Effector CD4-positive, alpha-beta T cell (primary cell): Measurements from ENCODE around the gene ZEB1.
"Not testable (repeated sequence)": the region's sequence is repeated elsewhere in the genome, so short reads cannot be mapped to it uniquely, and the experiment has no call there.

ENCODE experiments used
- DNase-seq: peaks from one replicate; pipeline ENCODE4 v3.0.0-alpha.2; 2020

The ZEB1 gene

GRCh38 chr10:31372439-31372838 is 53.4 kb downstream of the ZEB1 start:
- DNase-seq: no peak

GRCh38 chr10:31374146-31374696 is 55.2 kb downstream of the ZEB1 start:
- DNase-seq: no peak

GRCh38 chr10:31381171-31381570 is 62.2 kb downstream of the ZEB1 start:
- no peak for DNase-seq

- DNase-seq: no peak
Observed at GRCh38 chr10:31381766-31382316, 62.8 kb downstream of the ZEB1 start.

- no peak for DNase-seq
Observed at GRCh38 chr10:31383810-31384588, 65.0 kb downstream of the ZEB1 start.

- DNase-seq: no peak
Observed at GRCh38 chr10:31384589-31384949, 65.6 kb downstream of the ZEB1 start.

- DNase-seq: no peak
Observed at GRCh38 chr10:31390804-31391203, 71.8 kb downstream of the ZEB1 start.

- no peak for DNase-seq
Observed at GRCh38 chr10:31393844-31394243, 74.8 kb downstream of the ZEB1 start.

- DNase-seq: no peak
Observed at GRCh38 chr10:31395695-31396094, 76.7 kb downstream of the ZEB1 start.

GRCh38 chr10:31396376-31396775 is 77.4 kb downstream of the ZEB1 start:
- DNase-seq: no peak

GRCh38 chr10:31397852-31398251 is 78.8 kb downstream of the ZEB1 start:
- no peak for DNase-seq

GRCh38 chr10:31399171-31399570 is 80.2 kb downstream of the ZEB1 start:
- DNase-seq: no peak

GRCh38 chr10:31399631-31400030 is 80.6 kb downstream of the ZEB1 start:
- no peak for DNase-seq

- DNase-seq: no peak
Observed at GRCh38 chr10:31401287-31401686, 82.3 kb downstream of the ZEB1 start.

- no peak for DNase-seq
Observed at GRCh38 chr10:31404640-31405039, 85.6 kb downstream of the ZEB1 start.

GRCh38 chr10:31405829-31406228 is 86.8 kb downstream of the ZEB1 start:
- not testable (repeated sequence) for DNase-seq

GRCh38 chr10:31412397-31412796 is 93.4 kb downstream of the ZEB1 start:
- not testable (repeated sequence) for DNase-seq

- no peak for DNase-seq
Observed at GRCh38 chr10:31413325-31413724, 94.3 kb downstream of the ZEB1 start.

GRCh38 chr10:31418481-31418880 is 99.5 kb downstream of the ZEB1 start:
- no peak for DNase-seq

- DNase-seq: no peak
Observed at GRCh38 chr10:31419394-31420063, 100.5 kb downstream of the ZEB1 start.

GRCh38 chr10:31421322-31421721 is 102.3 kb downstream of the ZEB1 start:
- DNase-seq: no peak

GRCh38 chr10:31422634-31423033 is 103.6 kb downstream of the ZEB1 start:
- DNase-seq: no peak

GRCh38 chr10:31424473-31424872 is 105.5 kb downstream of the ZEB1 start:
- no peak for DNase-seq

- DNase-seq: no peak
Observed at GRCh38 chr10:31426401-31426800, 107.4 kb downstream of the ZEB1 start.
